ENCODE data around the gene HMGXB3. TPM values are rescaled to one million over a fixed set of nuclear protein-coding genes. Genes with fewer than 3 reads are reported as not detected.
A peak's percentile ranks its signal among the peaks of the same experiment; 100 is the strongest.
"Not testable (repeated sequence)": the region's sequence is repeated elsewhere in the genome, so short reads cannot be mapped to it uniquely, and the experiment has no call there.

HMGXB3 gene
- total RNA-seq, 1 donor from 2014 or later, result 55.7 TPM

DNA sequence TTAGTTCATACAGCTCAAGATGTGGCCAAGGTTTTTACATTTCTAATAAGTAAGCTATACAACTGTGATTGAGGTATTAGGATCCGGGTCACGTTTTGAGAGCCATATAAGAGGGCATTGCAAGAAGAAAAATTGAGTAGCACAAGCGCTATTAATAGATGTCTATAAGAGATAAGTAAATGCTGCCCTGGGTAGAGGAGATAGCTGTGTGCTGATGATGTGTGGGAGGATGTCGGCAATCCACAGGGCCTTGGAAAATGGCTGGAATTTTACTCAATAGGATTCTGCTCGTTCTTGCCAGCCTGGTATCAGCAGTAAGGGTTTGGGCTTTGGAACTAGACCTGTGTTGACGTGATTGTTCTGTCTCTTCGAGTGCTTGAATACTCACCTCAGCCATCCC is 44.2 kb downstream of the HMGXB3 start:
- Mint-ChIP-seq H3K36me3 (ENCODE audit: low read depth, unreplicated experiment) (peaks cover 52% of the 10 kb centered on the region), H3K27me3 (ENCODE audit: unreplicated experiment) (peaks cover 3% of the 10 kb centered on the region), H3K4me3 (ENCODE audit: unreplicated experiment) (no peak overlapping the region), H3K4me1 (ENCODE audit: unreplicated experiment) (peaks cover 11% of the 10 kb centered on the region), H3K9me3 (ENCODE audit: unreplicated experiment) (no peaks in the 10 kb centered on the region), H3K27ac (ENCODE audit: unreplicated experiment) (no peak overlapping the region)
- DNase-seq (ENCODE audit: low spot score), result no peak
- TF ChIP-seq CTCF (IDR thresholded peaks at IDR 0.05; ENCODE audit: unreplicated experiment), result no peak

GRCh38 chr5:150045549-150045948 is 45.0 kb downstream of the HMGXB3 start:
- peak; percentile 44 for TF ChIP-seq CTCF (IDR thresholded peaks at IDR 0.05; ENCODE audit: unreplicated experiment)
- Mint-ChIP-seq H3K36me3 (ENCODE audit: low read depth, unreplicated experiment) (peaks cover 51% of the 10 kb centered on the region), H3K4me1 (ENCODE audit: unreplicated experiment) (peaks cover 11% of the 10 kb centered on the region), H3K9me3 (ENCODE audit: unreplicated experiment) (no peaks in the 10 kb centered on the region), H3K4me3 (ENCODE audit: unreplicated experiment) (no peak overlapping the region), H3K27ac (ENCODE audit: unreplicated experiment) (no peak overlapping the region), H3K27me3 (ENCODE audit: unreplicated experiment) (peaks cover 3% of the 10 kb centered on the region)
- DNase-seq (ENCODE audit: low spot score), result no peak

DNA sequence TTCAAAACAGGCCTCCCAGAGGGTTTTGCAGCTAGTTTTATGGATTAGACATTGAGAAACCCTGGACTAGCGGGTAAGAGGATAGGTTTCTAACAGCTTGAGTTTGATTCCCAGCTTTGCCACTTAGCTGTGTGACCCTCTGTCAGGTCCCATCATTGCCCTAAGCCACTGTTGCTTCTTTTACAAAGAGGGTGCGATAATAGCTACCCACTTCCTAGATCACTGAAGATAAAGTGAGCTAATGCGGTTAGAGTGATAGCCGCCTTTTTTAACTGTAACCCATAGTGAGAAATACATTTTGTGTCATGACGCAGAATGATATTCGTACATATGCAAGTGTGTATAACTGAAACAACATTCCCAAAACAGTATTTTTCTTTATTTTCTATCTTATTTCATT is 45.5 kb downstream of the HMGXB3 start:
- no peak for TF ChIP-seq CTCF (IDR thresholded peaks at IDR 0.05; ENCODE audit: unreplicated experiment)
- Mint-ChIP-seq H3K4me3 (ENCODE audit: unreplicated experiment) (no peak overlapping the region), H3K27ac (ENCODE audit: unreplicated experiment) (no peak overlapping the region), H3K9me3 (ENCODE audit: unreplicated experiment) (no peaks in the 10 kb centered on the region), H3K36me3 (ENCODE audit: low read depth, unreplicated experiment) (peaks cover 50% of the 10 kb centered on the region), H3K4me1 (ENCODE audit: unreplicated experiment) (peaks cover 16% of the 10 kb centered on the region), H3K27me3 (ENCODE audit: unreplicated experiment) (peaks cover 3% of the 10 kb centered on the region)
- no peak for DNase-seq (ENCODE audit: low spot score)

DNA sequence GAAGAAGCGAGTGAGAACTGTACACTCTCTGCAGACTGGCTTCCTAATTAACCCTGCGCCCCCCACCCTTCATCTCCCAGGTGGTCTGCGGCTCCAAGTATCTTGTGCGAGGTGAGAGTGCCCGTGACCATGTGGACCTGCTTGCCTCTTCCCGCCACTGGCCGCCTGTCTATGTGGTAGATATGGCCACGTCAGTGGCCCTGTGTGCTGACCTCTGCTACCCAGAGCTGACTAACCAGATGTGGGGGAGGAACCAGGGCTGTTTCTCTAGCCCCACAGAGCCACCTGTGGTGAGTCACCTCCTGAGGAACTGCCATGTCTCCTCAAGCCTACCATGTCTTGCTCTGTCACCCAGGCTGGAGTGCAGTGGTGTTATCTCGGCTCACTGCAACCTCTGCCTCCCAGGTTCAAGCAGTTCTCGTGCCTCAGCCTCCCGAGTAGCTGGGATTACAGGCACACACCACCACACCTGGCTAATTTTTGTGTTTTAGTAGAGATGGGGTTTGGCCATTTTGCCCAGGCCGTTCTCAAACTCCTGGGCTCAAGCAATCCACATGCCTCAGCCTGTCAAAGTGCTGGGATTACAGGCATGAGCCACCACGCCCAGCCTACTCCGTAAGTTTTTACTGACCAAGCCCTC is 49.8 kb downstream of the HMGXB3 start:
- DNase-seq (ENCODE audit: low spot score); H3K9me3 Mint-ChIP-seq (ENCODE audit: unreplicated experiment); H3K4me3 Mint-ChIP-seq (ENCODE audit: unreplicated experiment): not testable (repeated sequence)

GRCh38 chr5:150051657-150052195 is 51.2 kb downstream of the HMGXB3 start:
- DNase-seq (ENCODE audit: low spot score), result no peak
- no peak overlapping the region for H3K4me3 Mint-ChIP-seq (ENCODE audit: unreplicated experiment)
- no peak overlapping the region for H3K27ac Mint-ChIP-seq (ENCODE audit: unreplicated experiment)
- peaks cover 18% of the 10 kb centered on the region for H3K4me1 Mint-ChIP-seq (ENCODE audit: unreplicated experiment)
- H3K36me3 Mint-ChIP-seq (ENCODE audit: low read depth, unreplicated experiment), result peaks cover 44% of the 10 kb centered on the region
- no peak for TF ChIP-seq CTCF (IDR thresholded peaks at IDR 0.05; ENCODE audit: unreplicated experiment)
- H3K9me3 Mint-ChIP-seq (ENCODE audit: unreplicated experiment), result no peaks in the 10 kb centered on the region
- peaks cover 7% of the 10 kb centered on the region for H3K27me3 Mint-ChIP-seq (ENCODE audit: unreplicated experiment)

More for the DNA sequence above, 49.8 kb downstream of the HMGXB3 start:
- peaks cover 18% of the 10 kb centered on the region for H3K4me1 Mint-ChIP-seq (ENCODE audit: unreplicated experiment)
- H3K27ac Mint-ChIP-seq (ENCODE audit: unreplicated experiment); H3K27me3 Mint-ChIP-seq (ENCODE audit: unreplicated experiment): not testable (repeated sequence)
- H3K36me3 Mint-ChIP-seq (ENCODE audit: low read depth, unreplicated experiment), result peaks cover 44% of the 10 kb centered on the region
